ENCODE measurements around the gene ADARB2. TPM values are rescaled to one million over a fixed set of nuclear protein-coding genes. Genes with fewer than 3 reads are reported as not detected.

ADARB2 gene
- total RNA-seq, 2 donors from 2014 or later: not detected

GRCh38 chr10:1499359-1499957 is 237.9 kb downstream of the ADARB2 start:
- no peak for DNase-seq (ENCODE audit: low spot score)
- intact Hi-C loops (cut with DNase I): no loop called here

- intact Hi-C loops (cut with DNase I): no loop called here
- no peak for DNase-seq (ENCODE audit: low spot score)
Observed at GRCh38 chr10:1498746-1499358, 238.5 kb downstream of the ADARB2 start.

- intact Hi-C loops (cut with DNase I): no loop called here
- no peak for DNase-seq (ENCODE audit: low spot score)
Observed at GRCh38 chr10:1495915-1496517, 241.3 kb downstream of the ADARB2 start.

GRCh38 chr10:1492641-1493040 is 244.7 kb downstream of the ADARB2 start:
- DNase-seq (ENCODE audit: low spot score): no peak
- intact Hi-C loops (cut with DNase I): no loop called here

GRCh38 chr10:1491901-1492300 is 245.4 kb downstream of the ADARB2 start:
- intact Hi-C loops (cut with DNase I): no loop called here

GRCh38 chr10:1489801-1490200 is 247.5 kb downstream of the ADARB2 start:
- intact Hi-C loops (cut with DNase I): no loop called here
- DNase-seq (ENCODE audit: low spot score): no peak

More at GRCh38 chr10:1491901-1492300, 245.4 kb downstream of the ADARB2 start:
- DNase-seq (ENCODE audit: low spot score): no peak

GRCh38 chr10:1488970-1489548 is 248.3 kb downstream of the ADARB2 start:
- intact Hi-C loops (cut with DNase I): no loop called here
- DNase-seq (ENCODE audit: low spot score): no peak

GRCh38 chr10:1486841-1487687 is 250.3 kb downstream of the ADARB2 start:
- DNase-seq (ENCODE audit: low spot score): no peak
- intact Hi-C loops (cut with DNase I): no loop called here

GRCh38 chr10:1485357-1485756 is 252.0 kb downstream of the ADARB2 start:
- intact Hi-C loops (cut with DNase I): no loop called here
- DNase-seq (ENCODE audit: low spot score): no peak

- DNase-seq (ENCODE audit: low spot score): no peak
Observed at GRCh38 chr10:1483826-1484225, 253.5 kb downstream of the ADARB2 start.

GRCh38 chr10:1483246-1483645 is 254.1 kb downstream of the ADARB2 start:
- no peak for DNase-seq (ENCODE audit: low spot score)
- intact Hi-C loops (cut with DNase I): no loop called here

More at GRCh38 chr10:1483826-1484225, 253.5 kb downstream of the ADARB2 start:
- intact Hi-C loops (cut with DNase I): no loop called here

- intact Hi-C loops (cut with DNase I): no loop called here
- DNase-seq (ENCODE audit: low spot score): no peak
Observed at GRCh38 chr10:1477578-1477977, 259.7 kb downstream of the ADARB2 start.

- intact Hi-C loops (cut with DNase I): no loop called here
- no peak for DNase-seq (ENCODE audit: low spot score)
Observed at GRCh38 chr10:1476455-1476803, 260.9 kb downstream of the ADARB2 start.

GRCh38 chr10:1475771-1476454 is 261.4 kb downstream of the ADARB2 start:
- DNase-seq (ENCODE audit: low spot score): peak; percentile 38
- intact Hi-C loops (cut with DNase I): no loop called here

GRCh38 chr10:1475098-1475591 is 262.2 kb downstream of the ADARB2 start:
- intact Hi-C loops (cut with DNase I): no loop called here
- DNase-seq (ENCODE audit: low spot score): peak; percentile 57

GRCh38 chr10:1474376-1475097 is 262.8 kb downstream of the ADARB2 start:
- peak; percentile 70 for DNase-seq (ENCODE audit: low spot score)
- intact Hi-C loops (cut with DNase I): no loop called here

GRCh38 chr10:1473874-1474273 is 263.5 kb downstream of the ADARB2 start:
- intact Hi-C loops (cut with DNase I): no loop called here
- DNase-seq (ENCODE audit: low spot score): peak; percentile 26

GRCh38 chr10:1472178-1472958 is 265.0 kb downstream of the ADARB2 start:
- intact Hi-C loops (cut with DNase I): no loop called here
- peak; percentile 36 for DNase-seq (ENCODE audit: low spot score)

Data from posterior vena cava (tissue), 2 donors.